GM23248 (cell line): ENCODE measurements around the gene LTB4R. TPM values are rescaled to one million over a fixed set of nuclear protein-coding genes. Genes with fewer than 3 reads are reported as not detected.
A peak's percentile ranks its signal among the peaks of the same experiment; 100 is the strongest.

Source experiments
- DNase-seq: peaks from one replicate; pipeline ENCODE4 v3.0.0-alpha.2; 2015
- H2AFZ ChIP-seq: fragments of 200-600 bp; sonication (generic); 2 replicates; pipeline ENCODE4 v1.6.1; 2016; ENCODE audit warnings: antibody characterized with exemption
- H3F3A ChIP-seq: fragments of 200-600 bp; sonication (generic); 2 replicates; pipeline ENCODE4 v1.6.1; 2016; ENCODE audit warnings: mild to moderate bottlenecking, antibody characterized with exemption, mixed run types; ENCODE audit not compliant: insufficient read depth
- H3K27ac ChIP-seq: fragments of 200-600 bp; sonication (generic); 2 replicates; pipeline ENCODE4 v1.5.1; 2016; ENCODE audit warnings: mild to moderate bottlenecking
- H3K27me3 ChIP-seq: fragments of 200-600 bp; sonication (generic); replicated peaks from 2 replicates; pipeline ENCODE4 v1.6.1; 2016; ENCODE audit warnings: mild to moderate bottlenecking; ENCODE audit not compliant: insufficient read depth
- H3K36me3 ChIP-seq: fragments of 200-600 bp; sonication (generic); 2 replicates; pipeline ENCODE4 v1.6.1; 2016; ENCODE audit warnings: low read depth, mild to moderate bottlenecking
- H3K4me1 ChIP-seq: fragments of 200-600 bp; sonication (generic); 2 replicates; pipeline ENCODE4 v1.6.1; 2016; ENCODE audit warnings: mild to moderate bottlenecking; ENCODE audit not compliant: insufficient read depth
- H3K4me2 ChIP-seq: fragments of 200-600 bp; sonication (generic); one replicate; pipeline ENCODE4 v1.6.1; 2016; ENCODE audit warnings: mild to moderate bottlenecking; ENCODE audit not compliant: unreplicated experiment
- H3K4me3 ChIP-seq: fragments of 200-600 bp; sonication (generic); 2 replicates; pipeline ENCODE4 v1.5.1; 2016; ENCODE audit warnings: mild to moderate bottlenecking
- H3K79me2 ChIP-seq: fragments of 200-600 bp; sonication (generic); 2 replicates; pipeline ENCODE4 v1.6.1; 2016; ENCODE audit warnings: mild to moderate bottlenecking; ENCODE audit not compliant: insufficient read depth
- H3K9ac ChIP-seq: fragments of 200-600 bp; sonication (generic); 2 replicates; pipeline ENCODE4 v1.6.1; 2016; ENCODE audit warnings: mild to moderate bottlenecking
- H3K9me2 ChIP-seq: fragments of 200-600 bp; sonication (generic); 2 replicates; pipeline ENCODE4 v1.6.1; 2016; ENCODE audit warnings: mixed run types, mild to moderate bottlenecking, moderate library complexity; ENCODE audit not compliant: insufficient read depth
- H3K9me3 ChIP-seq: fragments of 200-600 bp; sonication (generic); one replicate; pipeline ENCODE4 v1.6.1; 2017; ENCODE audit warnings: low read depth
- H4K20me1 ChIP-seq: fragments of 200-600 bp; sonication (generic); 2 replicates; pipeline ENCODE4 v1.6.0; 2016; ENCODE audit not compliant: insufficient read depth
- EZH2 ChIP-seq: fragments of 200-600 bp; sonication (generic); IDR thresholded peaks from 2 replicates; pipeline ENCODE4 v1.6.1; 2018; ENCODE audit warnings: antibody characterized with exemption, mild to moderate bottlenecking; ENCODE audit not compliant: insufficient read depth, poor library complexity, severe bottlenecking
- EZH2phosphoT487 ChIP-seq: fragments of 200-600 bp; sonication (generic); IDR thresholded peaks from 2 replicates; pipeline ENCODE4 v1.6.1; 2018; ENCODE audit warnings: antibody characterized with exemption, moderate library complexity, mild to moderate bottlenecking, low read depth; ENCODE audit not compliant: insufficient read depth
- WGBS, 2 experiments: methylation state at CpG; one replicate each; pipeline ENCODE4 v1.1.6; 2015 to 2017; ENCODE audit warnings: low lambda C conversion rate in 2 of 2, low coverage in 1 of 2; ENCODE audit errors: missing lambda C conversion rate in 2 of 2; 5-methylcytosine and 5-hydroxymethylcytosine counted together
- in situ Hi-C: fragments of 300-500 bp; cut with MboI; formaldehyde crosslinking; loops from 2 replicates; pipeline ENCODE4 v1.15.0; 2020
- polyA plus RNA-seq: library from polyadenylated mRNA; unstranded; fragments of >200 nt; fragmentation: Nextera tagmentation; extraction: Ambion mirVana; gene quantifications from 2 replicates; pipeline ENCODE4 v1.2.1, GENCODE V29; 2016
- total RNA-seq: library from RNA; depleted of rRNA; stranded (reverse); fragments of >200 nt; shearing (Covaris generic); gene quantifications from 2 replicates; pipeline ENCODE4 v1.2.3, GENCODE V29; 2014

The LTB4R gene
- total and polyA plus RNA-seq, 2 experiments from 2014 or later, result 1.1 to 2.4 TPM

- no peaks in the 10 kb centered on the region for H3K79me2 ChIP-seq
- no peak for TF ChIP-seq EZH2
- TF ChIP-seq EZH2phosphoT487, result no peak
- H3K4me3 ChIP-seq, result no peak overlapping the region
- H3K4me1 ChIP-seq, result peaks cover 16% of the 10 kb centered on the region; the same call in 1 of the 2 replicates
- in situ Hi-C loops, result no loop called here
- DNase-seq, result no peak
- H2AFZ ChIP-seq, result no peak overlapping the region
- no peaks in the 10 kb centered on the region for H3K27me3 ChIP-seq
- no peak overlapping the region for H3K9ac ChIP-seq
- H3F3A ChIP-seq, result no peaks in the 10 kb centered on the region
- H3K4me2 ChIP-seq, result no peak overlapping the region
- no peaks in the 10 kb centered on the region for H4K20me1 ChIP-seq
- no peaks in the 10 kb centered on the region for H3K9me2 ChIP-seq
- WGBS, 2 experiments, result 54 to 59% methylated on average over 11 of the region's 11 CpGs
- H3K9me3 ChIP-seq, result no peaks in the 10 kb centered on the region
- no peaks in the 10 kb centered on the region for H3K36me3 ChIP-seq
- H3K27ac ChIP-seq, result no peak overlapping the region
Measured at GRCh38 chr14:24277606-24278321, 33.5 kb upstream of the LTB4R start.

- no peaks in the 10 kb centered on the region for H3K79me2 ChIP-seq
- peaks cover 16% of the 10 kb centered on the region; the same call in 1 of the 2 replicates for H3K4me1 ChIP-seq
- H4K20me1 ChIP-seq, result no peaks in the 10 kb centered on the region
- H3K4me2 ChIP-seq, result no peak overlapping the region
- H3K27me3 ChIP-seq, result no peaks in the 10 kb centered on the region
- H3K9me3 ChIP-seq, result no peaks in the 10 kb centered on the region
- no peak overlapping the region for H2AFZ ChIP-seq
- H3K9ac ChIP-seq, result no peak overlapping the region
- no peak for TF ChIP-seq EZH2
- TF ChIP-seq EZH2phosphoT487, result no peak
- H3K27ac ChIP-seq, result no peak overlapping the region
- H3K9me2 ChIP-seq, result no peaks in the 10 kb centered on the region
- in situ Hi-C loops, result no loop called here
- H3F3A ChIP-seq, result no peaks in the 10 kb centered on the region
- no peaks in the 10 kb centered on the region for H3K36me3 ChIP-seq
- 88 to 91% methylated on average over 5 of the region's 5 CpGs for WGBS, 2 experiments
- H3K4me3 ChIP-seq, result no peak overlapping the region
- DNase-seq, result no peak
Measured at GRCh38 chr14:24278424-24278823, 32.9 kb upstream of the LTB4R start.

- Histone ChIP-seq H2AFZ (0 out of 2 replicates have a peak overlapping the region, but pooled peaks have one; percentile 9), H4K20me1 (no peaks in the 10 kb centered on the region), H3K79me2 (no peaks in the 10 kb centered on the region), H3K36me3 (no peaks in the 10 kb centered on the region), H3F3A (no peaks in the 10 kb centered on the region), H3K9me2 (no peaks in the 10 kb centered on the region), H3K9ac (no peak overlapping the region), H3K4me2 (no peak overlapping the region), H3K27ac (no peak overlapping the region), H3K9me3 (no peaks in the 10 kb centered on the region), H3K27me3 (no peaks in the 10 kb centered on the region), H3K4me3 (no peak overlapping the region), H3K4me1 (peaks cover 16% of the 10 kb centered on the region; the same call in 1 of the 2 replicates)
- peak; percentile 51 for DNase-seq
- in situ Hi-C loops, result no loop called here
- 58 to 60% methylated on average over 11 of the region's 11 CpGs for WGBS, 2 experiments
- TF ChIP-seq EZH2 (no peak), EZH2phosphoT487 (no peak)
Measured at GRCh38 chr14:24279301-24280186, 31.8 kb upstream of the LTB4R start.

- Histone ChIP-seq H3K4me1 (peaks cover 16% of the 10 kb centered on the region; the same call in 1 of the 2 replicates), H3K4me3 (no peak overlapping the region), H3K36me3 (no peaks in the 10 kb centered on the region), H3K79me2 (no peaks in the 10 kb centered on the region), H3K4me2 (no peak overlapping the region), H3K9ac (no peak overlapping the region), H3K27me3 (no peaks in the 10 kb centered on the region), H3K27ac (no peak overlapping the region), H3K9me3 (no peaks in the 10 kb centered on the region), H2AFZ (no peak overlapping the region), H3F3A (no peaks in the 10 kb centered on the region), H4K20me1 (no peaks in the 10 kb centered on the region), H3K9me2 (no peaks in the 10 kb centered on the region)
- peak; percentile 56 for DNase-seq
- in situ Hi-C loops, result no loop called here
- WGBS, 2 experiments, result 44 to 52% methylated on average over 6 of the region's 6 CpGs
- no peak for TF ChIP-seq EZH2
- no peak for TF ChIP-seq EZH2phosphoT487
Measured at GRCh38 chr14:24280797-24281460, 30.4 kb upstream of the LTB4R start.
